Measurements from ENCODE around the gene KCNJ8.
"Not testable (repeated sequence)": the region's sequence is repeated elsewhere in the genome, so short reads cannot be mapped to it uniquely, and the experiment has no call there.

The KCNJ8 gene

GRCh38 chr12:21786041-21786531 is 11.6 kb upstream of the KCNJ8 start:
- Histone ChIP-seq H3K36me3 (ENCODE audit: insufficient read depth, low read length) (no peaks in the 10 kb centered on the region), H3K27ac (ENCODE audit: low read length) (no peak overlapping the region), H4K20me1 (ENCODE audit: insufficient read depth, low read length) (no peaks in the 10 kb centered on the region), H3K4me2 (ENCODE audit: insufficient read depth, low read length) (no peak overlapping the region), H3K4me3 (ENCODE audit: low read depth in 1 of 2, low read length in 2 of 2) (no peak overlapping the region), H3K9me3 (ENCODE audit: insufficient read depth, low read length, severe bottlenecking) (no peaks in the 10 kb centered on the region), H2AFZ (ENCODE audit: low read depth, low read length) (no peak overlapping the region), H3K27me3 (ENCODE audit: insufficient read depth, low read length, poor library complexity) (no peaks in the 10 kb centered on the region), H3K79me2 (ENCODE audit: insufficient read depth, low read length) (no peaks in the 10 kb centered on the region), H3K4me1 (ENCODE audit: insufficient read depth, low read length) (no peaks in the 10 kb centered on the region), H3K9ac (ENCODE audit: low read depth, low read length) (no peak overlapping the region)
- TF ChIP-seq EZH2 (IDR thresholded peaks at IDR 0.05; ENCODE audit: borderline replicate concordance, low read depth, low read length, severe bottlenecking) (no peak), CTCF (IDR thresholded peaks at IDR 0.05; ENCODE audit: borderline replicate concordance, extremely low read depth, low read length, poor library complexity, severe bottlenecking) (no peak)
- DNase-seq, result no peak
- ATAC-seq (ENCODE audit: insufficient read depth, low read depth), result no peak

- not testable (repeated sequence) for H3K27me3 ChIP-seq (ENCODE audit: insufficient read depth, low read length, poor library complexity); H3K4me1 ChIP-seq (ENCODE audit: insufficient read depth, low read length); H3K36me3 ChIP-seq (ENCODE audit: insufficient read depth, low read length); H3K4me3 ChIP-seq (ENCODE audit: low read depth in 1 of 2, low read length in 2 of 2); H3K9me3 ChIP-seq (ENCODE audit: insufficient read depth, low read length, severe bottlenecking); ATAC-seq (ENCODE audit: insufficient read depth, low read depth); H3K27ac ChIP-seq (ENCODE audit: low read length); H3K79me2 ChIP-seq (ENCODE audit: insufficient read depth, low read length); DNase-seq; H2AFZ ChIP-seq (ENCODE audit: low read depth, low read length); H4K20me1 ChIP-seq (ENCODE audit: insufficient read depth, low read length); H3K4me2 ChIP-seq (ENCODE audit: insufficient read depth, low read length); H3K9ac ChIP-seq (ENCODE audit: low read depth, low read length)
These were observed 8.2 kb upstream of the KCNJ8 start for GRCh38 chr12:21782723-21783122.

GRCh38 chr12:21780786-21781185 is 6.3 kb upstream of the KCNJ8 start:
- Histone ChIP-seq H3K27ac (ENCODE audit: low read length) (no peak overlapping the region), H3K27me3 (ENCODE audit: insufficient read depth, low read length, poor library complexity) (no peaks in the 10 kb centered on the region), H3K9me3 (ENCODE audit: insufficient read depth, low read length, severe bottlenecking) (no peaks in the 10 kb centered on the region), H3K4me2 (ENCODE audit: insufficient read depth, low read length) (no peak overlapping the region), H3K9ac (ENCODE audit: low read depth, low read length) (no peak overlapping the region), H4K20me1 (ENCODE audit: insufficient read depth, low read length) (no peaks in the 10 kb centered on the region), H3K79me2 (ENCODE audit: insufficient read depth, low read length) (no peaks in the 10 kb centered on the region), H3K36me3 (ENCODE audit: insufficient read depth, low read length) (no peaks in the 10 kb centered on the region), H2AFZ (ENCODE audit: low read depth, low read length) (no peak overlapping the region), H3K4me3 (ENCODE audit: low read depth in 1 of 2, low read length in 2 of 2) (no peak overlapping the region), H3K4me1 (ENCODE audit: insufficient read depth, low read length) (no peaks in the 10 kb centered on the region)
- ATAC-seq (ENCODE audit: insufficient read depth, low read depth) (no peak), DNase-seq (no peak)
- TF ChIP-seq CTCF (IDR thresholded peaks at IDR 0.05; ENCODE audit: borderline replicate concordance, extremely low read depth, low read length, poor library complexity, severe bottlenecking) (no peak), EZH2 (IDR thresholded peaks at IDR 0.05; ENCODE audit: borderline replicate concordance, low read depth, low read length, severe bottlenecking) (no peak)

GRCh38 chr12:21776175-21776574 is 1.7 kb upstream of the KCNJ8 start:
- H3K9me3 ChIP-seq (ENCODE audit: insufficient read depth, low read length, severe bottlenecking), result no peaks in the 10 kb centered on the region
- ATAC-seq (ENCODE audit: insufficient read depth, low read depth) (no peak), DNase-seq (no peak)
- no peaks in the 10 kb centered on the region for H3K79me2 ChIP-seq (ENCODE audit: insufficient read depth, low read length)
- no peaks in the 10 kb centered on the region for H4K20me1 ChIP-seq (ENCODE audit: insufficient read depth, low read length)
- no peak for TF ChIP-seq EZH2 (IDR thresholded peaks at IDR 0.05; ENCODE audit: borderline replicate concordance, low read depth, low read length, severe bottlenecking)
- no peak for TF ChIP-seq CTCF (IDR thresholded peaks at IDR 0.05; ENCODE audit: borderline replicate concordance, extremely low read depth, low read length, poor library complexity, severe bottlenecking)
- H2AFZ ChIP-seq (ENCODE audit: low read depth, low read length), result no peak overlapping the region
- H3K9ac ChIP-seq (ENCODE audit: low read depth, low read length), result no peak overlapping the region
- no peaks in the 10 kb centered on the region for H3K36me3 ChIP-seq (ENCODE audit: insufficient read depth, low read length)
- no peak overlapping the region for H3K4me3 ChIP-seq (ENCODE audit: low read depth in 1 of 2, low read length in 2 of 2)
- H3K4me2 ChIP-seq (ENCODE audit: insufficient read depth, low read length), result no peak overlapping the region
- H3K27me3 ChIP-seq (ENCODE audit: insufficient read depth, low read length, poor library complexity), result no peaks in the 10 kb centered on the region
- no peaks in the 10 kb centered on the region for H3K4me1 ChIP-seq (ENCODE audit: insufficient read depth, low read length)
- H3K27ac ChIP-seq (ENCODE audit: low read length), result no peak overlapping the region
